Effector memory CD4-positive, alpha-beta T cell (primary cell): ENCODE data around the gene GRIP1.

ENCODE experiments used
- DNase-seq, 3 donors: peaks; one replicate each; pipeline ENCODE4 v3.0.0-alpha.2; 2020
- H3K27ac ChIP-seq: 2 replicates; pipeline ENCODE4 v1.7.0; 2013; ENCODE audit warnings: mild to moderate bottlenecking, low read length, moderate library complexity; ENCODE audit not compliant: insufficient read depth, poor library complexity, severe bottlenecking
- H3K27me3 ChIP-seq: replicated peaks from 2 replicates; pipeline ENCODE4 v1.7.0; 2013; ENCODE audit warnings: mild to moderate bottlenecking, low read length; ENCODE audit not compliant: insufficient read depth, control insufficient read depth, poor library complexity, severe bottlenecking
- H3K36me3 ChIP-seq: 2 replicates; pipeline ENCODE4 v1.7.0; 2013; ENCODE audit warnings: mild to moderate bottlenecking, low read length, moderate library complexity; ENCODE audit not compliant: control insufficient read depth, insufficient read depth
- H3K4me1 ChIP-seq: 2 replicates; pipeline ENCODE4 v1.7.0; 2013; ENCODE audit warnings: low read length, mild to moderate bottlenecking; ENCODE audit not compliant: control insufficient read depth, insufficient read depth, poor library complexity, severe bottlenecking
- H3K4me3 ChIP-seq: 2 replicates; pipeline ENCODE4 v1.7.0; 2013; ENCODE audit warnings: low read length, low read depth, mild to moderate bottlenecking; ENCODE audit not compliant: insufficient read depth, poor library complexity, severe bottlenecking
- H3K9me3 ChIP-seq: 2 replicates; pipeline ENCODE4 v1.7.0; 2013; ENCODE audit warnings: mild to moderate bottlenecking, low read length, moderate library complexity; ENCODE audit not compliant: control insufficient read depth

GRIP1 gene

DNA sequence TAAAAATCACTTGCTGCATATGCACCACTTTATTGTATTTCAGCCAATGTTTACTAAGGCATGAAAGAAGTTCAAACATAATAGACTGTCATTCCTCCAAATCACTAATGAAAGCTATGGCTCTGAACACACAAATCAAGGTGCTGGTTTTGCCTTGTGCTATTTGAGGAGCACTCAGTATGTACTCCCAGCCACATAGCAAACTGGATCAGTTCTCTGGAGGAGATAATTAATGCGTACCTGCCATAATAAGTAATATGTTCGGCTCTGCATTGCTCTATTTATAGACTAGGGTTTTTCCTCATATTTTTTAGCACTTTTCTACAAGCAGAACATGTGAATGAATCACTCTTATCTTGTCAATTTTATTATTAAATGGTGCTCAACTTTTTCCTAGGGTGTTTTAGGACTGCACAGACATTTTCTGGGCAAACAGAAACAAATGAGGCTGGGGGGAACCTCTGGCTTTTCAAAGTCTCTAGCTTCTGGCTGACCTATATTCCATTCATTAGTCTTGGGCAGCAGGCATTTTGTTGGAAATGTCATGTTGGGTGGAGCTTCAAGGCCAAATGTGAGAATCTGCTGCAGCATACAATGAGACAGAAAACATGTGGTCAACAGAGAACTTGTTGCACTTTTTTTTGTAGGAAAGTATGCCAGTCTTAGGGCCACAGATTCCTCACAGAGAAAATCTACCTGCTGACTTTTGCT lies 88.4 kb downstream of the GRIP1 start:
- Histone ChIP-seq H3K36me3 (no peaks in the 10 kb centered on the region), H3K27me3 (no peaks in the 10 kb centered on the region), H3K4me1 (no peaks in the 10 kb centered on the region), H3K27ac (no peak overlapping the region), H3K9me3 (no peaks in the 10 kb centered on the region), H3K4me3 (no peak overlapping the region)
- DNase-seq = no peak

GRCh38 chr12:66589095-66589494 lies 89.8 kb downstream of the GRIP1 start:
- no peak for DNase-seq
- Histone ChIP-seq H3K36me3 (no peaks in the 10 kb centered on the region), H3K4me3 (no peak overlapping the region), H3K27ac (no peak overlapping the region), H3K27me3 (no peaks in the 10 kb centered on the region), H3K9me3 (no peaks in the 10 kb centered on the region), H3K4me1 (no peaks in the 10 kb centered on the region)

GRCh38 chr12:66587912-66588311 lies 91.0 kb downstream of the GRIP1 start:
- H3K27me3 ChIP-seq = no peaks in the 10 kb centered on the region

DNA sequence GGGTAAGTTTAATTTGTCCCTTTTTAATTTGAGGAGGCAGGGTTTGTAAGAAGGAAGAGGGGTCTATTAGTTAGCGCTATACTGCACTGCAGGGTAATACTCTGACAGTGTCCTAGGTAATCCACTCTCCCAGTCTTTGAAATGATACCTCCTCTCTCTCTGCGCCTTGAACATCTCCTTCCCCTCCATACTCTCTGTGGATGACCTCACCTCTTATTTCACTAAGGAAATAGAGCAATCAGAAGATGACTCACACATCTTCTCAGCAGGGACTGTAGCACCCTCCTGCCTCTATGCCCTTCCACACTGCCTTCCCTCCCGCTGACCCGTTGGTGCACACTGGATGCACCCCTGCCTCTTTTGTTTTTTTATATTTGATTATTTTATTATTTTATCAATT lies 94.2 kb downstream of the GRIP1 start:
- Histone ChIP-seq H3K4me1 (no peaks in the 10 kb centered on the region), H3K27ac (no peak overlapping the region), H3K36me3 (no peaks in the 10 kb centered on the region), H3K9me3 (no peaks in the 10 kb centered on the region), H3K27me3 (no peaks in the 10 kb centered on the region), H3K4me3 (no peak overlapping the region)
- no peak for DNase-seq

More at GRCh38 chr12:66587912-66588311, 91.0 kb downstream of the GRIP1 start:
- DNase-seq = no peak
- Histone ChIP-seq H3K4me1 (no peaks in the 10 kb centered on the region), H3K9me3 (no peaks in the 10 kb centered on the region), H3K36me3 (no peaks in the 10 kb centered on the region), H3K4me3 (no peak overlapping the region), H3K27ac (no peak overlapping the region)

DNA sequence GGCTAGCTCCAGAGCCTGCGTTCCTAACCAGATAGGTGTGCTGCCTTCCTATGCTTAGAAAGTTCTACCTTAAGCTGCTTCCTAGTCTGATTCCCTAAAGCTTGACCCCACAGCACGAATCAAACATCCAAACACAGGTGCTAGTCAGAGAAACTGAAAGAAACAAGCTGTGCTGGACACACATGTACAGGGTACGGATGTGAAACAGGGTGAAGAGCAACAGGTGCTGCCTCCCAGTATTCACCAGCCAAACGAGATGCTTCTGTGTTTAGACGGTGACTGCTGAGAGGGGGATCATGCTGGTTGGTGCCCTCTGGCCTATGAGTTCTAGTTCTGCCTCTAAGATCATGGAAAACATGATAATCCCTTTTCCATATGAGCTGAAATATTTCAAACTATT lies 105.3 kb downstream of the GRIP1 start:
- Histone ChIP-seq H3K36me3 (no peaks in the 10 kb centered on the region), H3K9me3 (no peaks in the 10 kb centered on the region), H3K4me3 (no peak overlapping the region), H3K4me1 (no peaks in the 10 kb centered on the region), H3K27ac (no peak overlapping the region), H3K27me3 (no peaks in the 10 kb centered on the region)
- DNase-seq = no peak

- no peak overlapping the region for H3K4me3 ChIP-seq
- H3K4me1 ChIP-seq = no peaks in the 10 kb centered on the region
- no peaks in the 10 kb centered on the region for H3K9me3 ChIP-seq
- H3K27me3 ChIP-seq = no peaks in the 10 kb centered on the region
- no peaks in the 10 kb centered on the region for H3K36me3 ChIP-seq
- DNase-seq = no peak
- no peak overlapping the region for H3K27ac ChIP-seq
Measured at GRCh38 chr12:66572845-66573244, 106.0 kb downstream of the GRIP1 start.

GRCh38 chr12:66571361-66571915 lies 107.4 kb downstream of the GRIP1 start:
- Histone ChIP-seq H3K27me3 (no peaks in the 10 kb centered on the region), H3K9me3 (no peaks in the 10 kb centered on the region), H3K4me3 (no peak overlapping the region), H3K36me3 (no peaks in the 10 kb centered on the region), H3K4me1 (no peaks in the 10 kb centered on the region), H3K27ac (no peak overlapping the region)
- DNase-seq = no peak

DNA sequence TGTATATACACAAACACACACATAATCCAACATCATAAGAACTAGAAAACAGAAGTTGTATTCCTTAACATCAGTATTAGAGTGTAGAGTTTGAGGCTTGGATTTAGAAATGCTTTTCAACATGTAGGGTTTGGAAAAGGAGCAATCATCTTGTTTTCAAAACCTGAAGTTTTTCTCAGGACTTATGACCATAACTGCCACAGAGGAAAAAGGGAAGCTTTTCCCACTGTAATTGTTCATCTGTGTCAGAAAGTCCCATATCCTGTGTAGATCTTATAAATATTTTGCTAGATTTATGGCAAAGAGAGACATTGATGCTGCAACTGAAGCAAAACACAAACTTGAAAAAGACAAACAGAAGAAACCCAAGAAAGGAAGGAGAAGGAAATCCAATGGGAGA lies 115.7 kb downstream of the GRIP1 start:
- no peaks in the 10 kb centered on the region for H3K27me3 ChIP-seq
- no peak overlapping the region for H3K27ac ChIP-seq
- H3K4me1 ChIP-seq = no peaks in the 10 kb centered on the region
- H3K9me3 ChIP-seq = peaks cover 3% of the 10 kb centered on the region
- no peak for DNase-seq
- no peak overlapping the region for H3K4me3 ChIP-seq
- H3K36me3 ChIP-seq = no peaks in the 10 kb centered on the region

- DNase-seq = no peak
- H3K4me3 ChIP-seq = no peak overlapping the region
- H3K27ac ChIP-seq = no peak overlapping the region
- no peaks in the 10 kb centered on the region for H3K36me3 ChIP-seq
- H3K9me3 ChIP-seq = no peaks in the 10 kb centered on the region
- H3K4me1 ChIP-seq = no peaks in the 10 kb centered on the region
- H3K27me3 ChIP-seq = no peaks in the 10 kb centered on the region
Measured at GRCh38 chr12:66555113-66555512, 123.8 kb downstream of the GRIP1 start.

GRCh38 chr12:66552716-66553115 lies 126.2 kb downstream of the GRIP1 start:
- Histone ChIP-seq H3K4me3 (no peak overlapping the region), H3K27ac (no peak overlapping the region), H3K27me3 (no peaks in the 10 kb centered on the region), H3K36me3 (no peaks in the 10 kb centered on the region), H3K9me3 (no peaks in the 10 kb centered on the region), H3K4me1 (no peaks in the 10 kb centered on the region)
- no peak for DNase-seq
